HG03575 (cell line): ENCODE measurements around the gene MPZL3.
"Not testable (repeated sequence)": the region's sequence is repeated elsewhere in the genome, so short reads cannot be mapped to it uniquely, and the experiment has no call there.

Source experiments
- ATAC-seq: cut with Tn5 transposase; IDR thresholded peaks from one replicate; pipeline ENCODE4 v1.9.1; 2021; ENCODE audit not compliant: unreplicated experiment, insufficient number of reproducible peaks, low FRiP score; ENCODE audit errors: extremely low read depth

MPZL3 gene

GRCh38 chr11:118200497-118200896, 51.7 kb downstream of the MPZL3 start:
- no peak for ATAC-seq

- ATAC-seq = no peak
Observed at GRCh38 chr11:118199135-118199534, 53.0 kb downstream of the MPZL3 start.

- ATAC-seq = no peak
Observed at GRCh38 chr11:118198370-118198769, 53.8 kb downstream of the MPZL3 start.

- no peak for ATAC-seq
Observed at GRCh38 chr11:118194835-118195627, 57.1 kb downstream of the MPZL3 start.

- no peak for ATAC-seq
Observed at GRCh38 chr11:118193910-118194566, 58.1 kb downstream of the MPZL3 start.

GRCh38 chr11:118192817-118193216, 59.3 kb downstream of the MPZL3 start:
- ATAC-seq = not testable (repeated sequence)

GRCh38 chr11:118190942-118191506, 61.1 kb downstream of the MPZL3 start:
- ATAC-seq = not testable (repeated sequence)

GRCh38 chr11:118186346-118187107, 65.6 kb downstream of the MPZL3 start:
- no peak for ATAC-seq

GRCh38 chr11:118184784-118185579, 67.2 kb downstream of the MPZL3 start:
- no peak for ATAC-seq

GRCh38 chr11:118183691-118184090, 68.5 kb downstream of the MPZL3 start:
- ATAC-seq = not testable (repeated sequence)

GRCh38 chr11:118180300-118180703, 71.9 kb downstream of the MPZL3 start:
- ATAC-seq = no peak

- ATAC-seq = no peak
Observed at GRCh38 chr11:118176778-118177134, 75.4 kb downstream of the MPZL3 start.
